NCI-H2171 (cell line): ENCODE measurements around the gene PIK3R5.

Experiments
- DNase-seq: peaks from one replicate; lab custom pipeline; 2025; lab: John Stamatoyannopoulos, UW

The PIK3R5 gene

GRCh38 chr17:8879410-8879809 is 86.1 kb downstream of the PIK3R5 start:
- DNase-seq, result no peak

- DNase-seq, result no peak
Observed at GRCh38 chr17:8877984-8878383, 87.5 kb downstream of the PIK3R5 start.

DNA sequence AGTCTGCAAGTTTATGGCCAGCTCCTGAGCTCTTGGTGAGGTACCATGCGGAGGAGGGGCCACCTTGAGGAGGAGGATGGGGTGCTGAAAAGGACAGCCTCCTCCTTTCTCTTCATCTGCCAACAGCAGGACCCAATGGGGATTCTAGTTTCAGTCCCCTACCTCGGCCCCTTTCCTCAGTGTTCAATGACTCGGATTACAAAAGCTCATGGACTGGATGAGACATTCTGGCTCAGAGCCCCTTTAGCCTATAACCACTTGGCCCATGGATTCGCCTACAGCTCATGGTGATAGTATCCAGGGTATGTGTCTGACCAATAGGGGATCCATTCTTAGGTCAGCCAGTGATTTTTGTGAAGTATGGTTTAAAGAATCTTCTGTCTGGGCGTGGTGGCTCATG is 89.5 kb downstream of the PIK3R5 start:
- DNase-seq, result no peak

DNA sequence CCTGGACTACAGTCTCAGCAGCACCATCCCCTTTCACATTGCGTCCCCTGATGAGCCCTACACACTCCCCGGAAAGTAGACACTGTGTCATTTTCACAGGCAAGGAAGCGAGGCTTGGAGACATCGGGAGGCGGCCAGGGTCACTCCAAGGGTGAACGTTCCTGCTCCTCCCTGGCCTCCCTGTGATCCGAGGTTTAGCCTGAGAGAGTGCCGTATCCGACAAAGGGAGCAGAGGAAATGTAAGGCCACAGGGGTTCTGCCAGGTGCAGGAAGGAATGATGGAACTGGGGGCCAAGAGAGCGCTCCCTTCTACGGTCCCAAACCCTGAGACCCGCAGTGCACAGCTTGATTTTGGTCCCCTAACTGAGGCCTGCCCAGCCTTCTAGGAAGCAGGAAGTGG is 90.1 kb downstream of the PIK3R5 start:
- DNase-seq, result no peak

- no peak for DNase-seq
Observed at GRCh38 chr17:8873801-8874715, 91.4 kb downstream of the PIK3R5 start.

DNA sequence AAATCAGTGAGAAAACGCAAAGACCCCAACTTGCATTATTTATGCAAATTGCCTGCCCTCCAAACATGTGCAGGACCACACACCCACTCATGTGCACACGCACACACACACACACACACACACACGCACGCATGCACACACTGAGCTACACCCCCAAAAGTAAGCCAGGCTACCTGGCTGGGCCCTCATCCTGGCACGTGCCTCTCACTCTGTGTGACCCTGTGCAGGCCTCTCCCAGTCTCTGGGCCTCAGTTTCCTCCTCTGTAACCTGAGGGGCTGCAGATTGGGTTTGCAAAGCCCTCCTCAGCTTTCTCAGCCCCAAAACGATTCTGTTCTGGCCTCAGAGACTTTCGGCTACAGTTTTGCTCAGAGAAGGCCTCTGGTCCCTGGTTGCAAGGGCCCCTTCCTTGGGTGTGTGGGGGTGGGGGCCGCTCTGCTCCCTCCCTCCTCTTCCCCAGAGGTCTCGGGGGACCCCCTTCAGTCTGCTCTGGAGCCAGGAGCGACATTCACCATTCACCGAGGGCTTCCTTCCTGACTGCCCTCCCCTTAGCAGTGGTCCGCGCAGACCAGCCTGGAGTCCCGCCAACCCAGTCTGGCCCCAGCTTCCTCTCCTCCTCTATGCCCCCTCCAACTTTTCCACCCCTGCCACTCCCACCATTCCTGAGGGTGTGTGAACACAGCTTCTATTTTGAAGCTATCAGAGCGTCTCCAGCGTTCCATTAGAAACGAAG is 92.6 kb downstream of the PIK3R5 start:
- no peak for DNase-seq

DNA sequence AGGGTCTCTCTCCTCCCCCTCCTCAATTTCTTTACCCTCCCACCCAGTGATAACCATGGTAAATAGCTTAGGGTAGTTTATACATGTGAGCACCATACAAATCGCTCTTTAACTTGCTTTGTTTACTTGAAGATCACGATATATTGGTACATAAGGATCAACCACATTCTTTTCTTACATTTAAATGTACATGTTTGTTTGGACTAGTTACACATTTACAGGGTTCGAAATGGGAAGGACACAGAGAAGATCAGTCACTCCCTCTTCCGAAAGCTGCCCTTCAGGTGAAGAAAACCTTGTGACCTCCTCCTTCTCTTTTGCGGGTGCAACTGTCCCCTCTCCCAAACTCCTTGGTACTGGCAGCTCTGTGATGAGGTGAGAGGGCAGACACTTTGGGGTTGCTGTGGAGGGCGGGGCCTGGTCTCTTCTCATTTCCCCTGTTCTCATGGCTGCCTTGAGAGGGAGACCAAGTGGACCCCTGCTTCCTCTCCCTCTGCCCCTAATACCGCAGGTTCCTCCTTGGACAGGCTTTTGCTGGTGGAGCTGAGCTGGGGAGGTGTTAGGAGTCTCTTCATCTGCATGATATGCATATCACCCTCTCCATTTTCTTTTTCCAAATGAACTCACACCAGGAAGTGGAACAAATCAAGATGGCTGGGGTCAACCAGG is 93.3 kb downstream of the PIK3R5 start:
- DNase-seq, result no peak

GRCh38 chr17:8871081-8871581 is 94.4 kb downstream of the PIK3R5 start:
- no peak for DNase-seq

DNA sequence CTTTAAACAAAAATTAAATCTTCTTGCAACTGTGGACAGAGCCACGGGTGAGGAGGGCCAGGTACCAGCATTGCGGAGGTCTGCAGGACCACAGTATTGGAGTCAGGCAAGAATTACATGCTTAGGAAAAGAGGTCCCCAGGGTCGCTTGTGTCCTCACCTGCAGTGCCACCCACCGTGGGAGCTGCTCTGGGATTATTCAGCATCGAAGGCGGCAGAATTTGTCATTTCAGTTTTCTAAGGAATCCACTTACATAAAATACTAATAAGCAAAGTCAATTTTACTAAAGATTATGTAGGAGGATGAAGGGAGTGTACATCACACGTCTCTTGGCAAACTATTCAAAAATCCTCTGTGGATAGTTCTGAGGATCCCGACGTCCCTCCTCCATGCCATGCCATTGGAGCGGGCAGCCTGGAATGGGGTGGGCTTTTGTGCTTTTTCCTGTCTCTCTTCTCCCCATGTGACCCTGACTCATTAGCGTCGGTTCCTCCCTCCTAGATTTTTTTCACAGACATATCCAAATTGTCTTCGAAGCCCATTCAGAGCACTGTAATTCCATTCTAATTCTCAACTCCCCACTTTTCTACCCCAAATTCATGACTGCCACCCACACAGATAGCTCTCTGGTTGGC is 95.0 kb downstream of the PIK3R5 start:
- no peak for DNase-seq

- DNase-seq, result no peak
Observed at GRCh38 chr17:8869114-8869815, 96.2 kb downstream of the PIK3R5 start.

GRCh38 chr17:8868529-8868951 is 97.0 kb downstream of the PIK3R5 start:
- DNase-seq, result no peak

GRCh38 chr17:8868092-8868491 is 97.4 kb downstream of the PIK3R5 start:
- DNase-seq, result no peak

- DNase-seq, result no peak
Observed at GRCh38 chr17:8867361-8867981, 98.0 kb downstream of the PIK3R5 start, which contains the start of gene PIK3R6. TSS of gene PIK3R6 (minus strand) at chr17:8867674. CDS start at chr17:8849794, 17,880 bp downstream.

DNA sequence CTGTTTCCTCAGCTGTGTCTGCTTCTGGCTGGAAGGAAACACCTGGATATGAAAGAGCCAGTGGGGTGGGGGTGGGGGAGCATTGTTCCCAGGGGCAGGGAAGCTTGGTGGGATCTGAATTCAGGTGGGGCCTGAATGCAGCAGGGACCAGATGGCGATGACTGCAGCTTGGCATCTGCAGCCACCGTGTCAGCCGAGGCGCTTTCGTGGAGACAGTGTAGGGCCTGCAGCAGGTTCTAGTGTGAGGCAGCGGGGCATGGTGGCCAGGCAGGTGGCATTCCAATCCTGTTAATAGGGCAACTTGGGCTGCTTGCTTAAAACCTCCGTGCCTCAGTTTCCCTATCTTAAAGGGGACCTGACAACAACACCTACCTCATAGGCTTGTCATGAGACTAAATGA is 99.7 kb downstream of the PIK3R5 start:
- no peak for DNase-seq

- DNase-seq, result no peak
Observed at GRCh38 chr17:8865385-8865784, 100.1 kb downstream of the PIK3R5 start.

DNA sequence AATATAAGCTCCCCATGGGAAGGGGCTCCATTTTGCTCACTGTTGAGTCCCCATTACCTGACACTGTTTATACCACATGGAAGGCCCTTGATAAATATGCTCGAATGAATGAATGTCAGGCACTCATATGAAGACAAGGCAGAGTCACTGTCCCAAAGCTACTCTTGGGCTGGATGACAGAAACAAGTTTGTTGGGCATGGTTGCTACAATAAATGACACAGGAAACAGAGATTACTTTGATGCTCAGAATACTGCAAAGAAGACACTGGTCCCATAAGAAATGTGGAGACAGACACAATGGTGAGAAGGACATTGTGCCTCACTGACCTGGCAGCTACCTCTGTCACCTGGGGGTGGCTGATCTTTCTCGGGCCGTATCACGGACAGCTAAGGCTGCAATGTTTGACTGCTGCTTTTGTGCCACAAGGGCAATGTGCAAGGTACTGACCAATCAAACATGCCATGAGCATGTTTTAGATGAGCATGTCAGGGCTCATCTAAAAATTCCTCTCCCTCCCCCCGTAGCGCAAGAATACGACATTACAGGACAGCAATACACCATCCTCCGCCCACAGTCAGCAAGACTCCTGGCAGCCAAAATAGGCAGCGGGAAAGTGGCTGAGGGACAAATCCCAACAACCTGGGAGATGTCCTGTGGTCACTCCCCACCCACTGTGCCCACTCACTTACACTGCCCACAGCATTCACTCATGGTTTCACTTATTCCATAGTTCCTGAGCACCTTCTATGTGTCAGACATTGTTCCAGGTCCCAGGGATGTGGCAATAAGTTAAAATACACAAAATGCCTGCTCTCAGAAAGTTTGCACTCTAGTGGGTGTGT is 103.1 kb downstream of the PIK3R5 start:
- no peak for DNase-seq

- no peak for DNase-seq
Observed at GRCh38 chr17:8861495-8862181, 103.9 kb downstream of the PIK3R5 start.

DNA sequence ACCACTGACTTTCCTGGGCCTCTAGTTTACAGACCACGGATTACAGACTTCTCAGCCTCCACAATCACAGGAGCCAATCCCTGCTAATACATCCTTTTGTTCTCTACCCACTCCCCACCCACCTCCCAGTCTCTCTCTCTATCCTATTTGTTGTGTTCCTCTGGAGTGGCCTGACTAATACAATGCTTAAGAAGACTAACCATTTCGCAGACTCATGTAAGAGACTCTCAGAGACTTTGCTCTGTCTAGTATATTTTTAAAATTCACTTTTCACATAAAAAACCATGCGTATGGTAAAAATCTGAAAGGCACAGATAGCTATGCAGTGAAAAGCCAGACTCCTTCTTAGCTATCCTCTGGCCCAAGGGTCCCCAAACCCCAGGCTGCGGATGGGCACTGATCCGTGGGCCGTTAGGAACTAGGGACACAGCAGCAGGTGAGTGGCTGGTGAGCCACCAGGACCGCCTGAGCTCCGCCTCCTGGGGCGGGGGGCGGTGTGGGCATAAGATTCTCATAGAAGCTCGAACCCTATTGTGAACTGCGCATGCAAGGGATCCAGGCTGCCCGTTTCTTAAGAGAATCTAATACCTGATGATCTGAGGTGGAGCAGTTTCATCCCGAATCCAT is 105.6 kb downstream of the PIK3R5 start:
- DNase-seq, result no peak
